ENCODE data around the gene DPP8. TPM values are rescaled to one million over a fixed set of nuclear protein-coding genes. Genes with fewer than 3 reads are reported as not detected.

Gene DPP8
- total RNA-seq, 2 donors from 2014 or later, result 32.7 to 39.6 TPM

DNA sequence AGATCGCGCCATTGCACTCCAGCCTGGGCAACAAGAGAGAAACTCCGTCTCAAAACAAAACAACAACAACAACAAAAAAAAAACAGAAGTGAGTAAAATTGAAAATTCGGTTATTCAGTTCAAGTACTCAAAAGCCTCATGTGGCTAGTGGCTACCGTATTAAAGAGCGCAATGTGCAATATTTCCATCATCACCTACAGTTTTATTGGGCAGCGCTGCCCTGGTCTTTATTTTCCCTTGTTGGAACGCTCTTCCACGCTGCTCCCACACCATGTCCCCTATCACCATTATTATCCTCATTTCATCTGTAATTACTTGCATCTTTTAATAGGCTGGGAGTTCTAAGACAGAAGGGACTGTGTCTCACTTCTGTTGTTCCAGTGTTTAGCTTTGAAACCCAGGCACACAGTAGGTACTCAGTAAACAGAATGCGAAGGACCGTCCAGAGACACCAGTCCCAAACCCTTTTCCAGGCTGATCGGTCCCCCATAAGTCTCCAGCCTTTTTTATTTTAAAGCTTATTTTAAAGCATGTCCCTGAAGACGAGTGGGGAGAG lies 12.4 kb upstream of the DPP8 start:
- no peak for DNase-seq (ENCODE audit: low spot score)
- Histone ChIP-seq H3K27ac (peak overlapping the region; percentile 69 to 73), H3K36me3 (no peaks in the 10 kb centered on the region), H3K4me3 (peak overlapping the region; percentile 67 to 69), H3K27me3 (replicated peaks; ENCODE audit: insufficient read depth) (no peaks in the 10 kb centered on the region), H3K9me3 (no peaks in the 10 kb centered on the region), H3K4me1 (replicated peaks) (peaks cover 16% of the 10 kb centered on the region)
- WGBS, result 41% methylated on average over 13 of the region's 13 CpGs
- no peak for TF ChIP-seq POLR2A (IDR thresholded peaks at IDR 0.05)
- TF ChIP-seq CTCF (IDR thresholded peaks at IDR 0.05), result no peak
- TF ChIP-seq POLR2AphosphoS5 (IDR thresholded peaks at IDR 0.05), result no peak
- intact Hi-C loops (cut with DNase I), result no loop called here

- no peaks in the 10 kb centered on the region for H3K9me3 ChIP-seq
- intact Hi-C loops (cut with DNase I), result no loop called here
- H3K27ac ChIP-seq, result no peak overlapping the region
- no peaks in the 10 kb centered on the region for H3K27me3 ChIP-seq (replicated peaks; ENCODE audit: insufficient read depth)
- H3K36me3 ChIP-seq, result no peaks in the 10 kb centered on the region
- TF ChIP-seq POLR2AphosphoS5 (IDR thresholded peaks at IDR 0.05) (no peak), CTCF (IDR thresholded peaks at IDR 0.05) (no peak), POLR2A (IDR thresholded peaks at IDR 0.05) (no peak)
- 95% methylated on average over 20 of the region's 20 CpGs for WGBS
- no peak overlapping the region for H3K4me3 ChIP-seq
- H3K4me1 ChIP-seq (replicated peaks), result peaks cover 16% of the 10 kb centered on the region
- no peak for DNase-seq (ENCODE audit: low spot score)
Measured at GRCh38 chr15:65528461-65529060, 11.1 kb upstream of the DPP8 start.

- no peaks in the 10 kb centered on the region for H3K9me3 ChIP-seq
- 14% methylated on average over 1 of the region's 1 CpG for WGBS
- H3K27ac ChIP-seq, result no peak overlapping the region
- DNase-seq (ENCODE audit: low spot score), result no peak
- TF ChIP-seq CTCF (IDR thresholded peaks at IDR 0.05), result no peak
- no peak for TF ChIP-seq POLR2AphosphoS5 (IDR thresholded peaks at IDR 0.05)
- TF ChIP-seq POLR2A (IDR thresholded peaks at IDR 0.05), result no peak
- no peak overlapping the region for H3K4me3 ChIP-seq
- no peaks in the 10 kb centered on the region for H3K4me1 ChIP-seq (replicated peaks)
- H3K36me3 ChIP-seq, result no peaks in the 10 kb centered on the region
- no peaks in the 10 kb centered on the region for H3K27me3 ChIP-seq (replicated peaks; ENCODE audit: insufficient read depth)
- intact Hi-C loops (cut with DNase I), result no loop called here
Measured at GRCh38 chr15:65525622-65526021, 8.1 kb upstream of the DPP8 start.

DNA sequence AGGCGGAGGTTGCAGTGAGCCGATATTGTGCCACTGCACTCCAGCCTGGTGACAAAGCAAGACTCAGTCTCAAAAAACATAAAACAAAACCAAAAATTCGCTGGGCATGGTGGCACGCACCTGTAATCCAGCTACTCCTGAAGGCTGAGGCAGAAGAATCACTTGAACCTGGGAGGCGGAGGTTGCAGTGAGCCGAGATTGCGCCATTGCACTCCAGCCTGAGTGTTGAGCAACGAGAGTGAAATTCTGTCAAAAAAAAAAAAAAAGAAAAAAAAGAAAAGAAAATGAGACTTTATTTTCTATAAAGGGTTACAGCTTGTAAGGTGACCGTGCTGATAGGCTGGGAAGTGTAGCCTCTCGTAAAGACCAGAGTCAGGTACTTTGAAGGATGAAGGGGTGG lies 6.7 kb upstream of the DPP8 start:
- WGBS, result 79% methylated on average over 10 of the region's 10 CpGs
- H3K36me3 ChIP-seq, result no peaks in the 10 kb centered on the region
- H3K27me3 ChIP-seq (replicated peaks; ENCODE audit: insufficient read depth), result no peaks in the 10 kb centered on the region
- H3K4me3 ChIP-seq, result no peak overlapping the region
- H3K27ac ChIP-seq, result no peak overlapping the region
- no peak for TF ChIP-seq POLR2A (IDR thresholded peaks at IDR 0.05)
- TF ChIP-seq POLR2AphosphoS5 (IDR thresholded peaks at IDR 0.05), result no peak
- no peak for TF ChIP-seq CTCF (IDR thresholded peaks at IDR 0.05)
- no peaks in the 10 kb centered on the region for H3K9me3 ChIP-seq
- intact Hi-C loops (cut with DNase I), result no loop called here
- no peak for DNase-seq (ENCODE audit: low spot score)
- H3K4me1 ChIP-seq (replicated peaks), result no peaks in the 10 kb centered on the region

DNA sequence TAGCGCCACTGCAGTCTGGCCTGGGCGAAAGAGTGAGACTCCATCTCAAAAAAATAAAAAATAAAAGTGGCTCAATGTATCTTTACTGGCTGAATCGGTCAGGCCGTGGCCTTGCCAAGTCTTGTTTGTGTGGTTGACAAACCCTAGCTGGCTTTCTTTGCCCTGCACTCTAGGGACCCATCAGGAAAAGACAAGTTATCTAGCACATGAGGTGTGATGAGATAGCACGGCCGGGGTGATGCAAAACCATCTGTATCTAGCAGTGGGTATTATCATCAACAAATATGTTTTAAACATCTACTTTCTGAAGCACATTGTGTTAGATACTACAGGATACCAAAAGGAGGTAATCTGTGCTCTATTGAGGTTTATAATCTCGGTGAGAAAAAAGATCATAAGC lies 3.9 kb upstream of the DPP8 start:
- intact Hi-C loops (cut with DNase I), result no loop called here
- TF ChIP-seq POLR2A (IDR thresholded peaks at IDR 0.05) (no peak), CTCF (IDR thresholded peaks at IDR 0.05) (no peak), POLR2AphosphoS5 (IDR thresholded peaks at IDR 0.05) (no peak)
- H3K27me3 ChIP-seq (replicated peaks; ENCODE audit: insufficient read depth), result no peaks in the 10 kb centered on the region
- no peak for DNase-seq (ENCODE audit: low spot score)
- no peaks in the 10 kb centered on the region for H3K9me3 ChIP-seq
- H3K4me1 ChIP-seq (replicated peaks), result peaks cover 2% of the 10 kb centered on the region
- H3K27ac ChIP-seq, result no peak overlapping the region
- no peaks in the 10 kb centered on the region for H3K36me3 ChIP-seq
- WGBS, result 86% methylated on average over 7 of the region's 7 CpGs
- H3K4me3 ChIP-seq, result no peak overlapping the region

Measured in prostate gland (tissue), 2 donors.